ENCODE measurements around the gene DIDO1.

DNA sequence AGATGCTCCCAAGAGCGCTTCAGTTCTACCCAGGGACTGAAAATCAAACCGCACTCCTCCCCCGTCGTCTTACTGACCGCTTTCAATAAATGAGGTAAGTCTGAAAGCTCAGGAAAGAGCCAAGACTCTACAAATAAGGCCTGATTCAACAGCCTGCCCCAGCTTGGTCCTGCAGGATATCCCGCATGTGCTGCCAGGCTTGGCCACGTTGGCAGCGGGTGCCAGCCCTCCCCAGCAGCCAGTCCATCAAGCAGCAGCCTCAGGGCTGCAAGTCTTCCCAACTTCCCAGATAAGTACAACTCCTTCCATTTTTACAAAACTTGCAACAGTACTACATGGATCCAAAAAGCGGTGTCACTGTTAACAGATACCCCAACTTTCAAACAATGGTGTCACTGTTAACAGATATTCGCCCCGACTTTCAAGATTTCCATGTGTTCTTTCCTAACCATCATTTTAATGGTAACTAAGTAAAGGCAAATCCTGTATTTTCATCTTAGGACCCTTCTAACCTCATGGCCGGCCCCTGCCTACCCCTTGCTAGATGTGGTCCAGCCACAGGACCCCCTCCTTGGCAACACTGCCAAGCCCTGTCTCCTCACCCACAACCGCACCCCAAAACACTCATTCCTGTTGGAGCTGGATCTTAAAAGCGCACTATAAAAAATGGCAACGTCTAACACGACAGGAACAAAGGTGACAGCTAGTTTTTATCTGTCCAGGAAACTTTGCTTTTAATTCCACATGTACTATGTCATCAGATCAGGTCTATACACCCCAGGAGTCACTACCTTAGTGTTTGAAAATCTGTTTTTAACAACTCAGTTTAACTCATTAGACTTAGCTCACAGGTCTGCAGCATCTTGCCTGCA, 28.0 kb downstream of the DIDO1 start:
- TF ChIP-seq CTCF (IDR thresholded peaks at IDR 0.05) (no peak), EP300 (IDR thresholded peaks at IDR 0.05) (no peak), POLR2AphosphoS5 (IDR thresholded peaks at IDR 0.05) (no peak), POLR2A (IDR thresholded peaks at IDR 0.05) (no peak)
